GM21515 (cell line): ENCODE results near the gene BGLAP.

Experiments
- ATAC-seq: cut with Tn5 transposase; IDR thresholded peaks from one replicate; pipeline ENCODE4 v1.9.1; 2021; ENCODE audit not compliant: unreplicated experiment

Gene BGLAP

DNA sequence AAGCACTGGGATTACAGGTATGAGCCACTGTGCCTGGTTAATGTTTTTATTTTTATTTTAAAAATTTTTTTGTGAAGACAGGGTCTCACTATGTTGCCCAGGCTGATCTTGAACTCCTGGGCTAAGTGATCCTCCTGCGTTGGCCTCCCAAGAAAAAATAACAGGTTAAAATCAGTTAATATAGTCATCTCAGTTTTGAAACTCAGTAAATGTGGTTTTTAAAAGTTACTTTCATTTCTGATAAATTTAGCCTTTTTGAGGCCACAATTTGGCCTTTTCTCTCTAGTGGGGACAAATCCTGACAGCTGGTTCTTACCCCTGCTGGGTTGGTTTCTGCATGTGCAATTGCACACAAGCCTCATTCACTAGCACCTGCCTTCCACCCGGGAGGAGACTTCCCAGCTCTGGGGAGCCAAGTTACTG lies 15.9 kb upstream of the BGLAP start:
- peak; percentile 77 for ATAC-seq

DNA sequence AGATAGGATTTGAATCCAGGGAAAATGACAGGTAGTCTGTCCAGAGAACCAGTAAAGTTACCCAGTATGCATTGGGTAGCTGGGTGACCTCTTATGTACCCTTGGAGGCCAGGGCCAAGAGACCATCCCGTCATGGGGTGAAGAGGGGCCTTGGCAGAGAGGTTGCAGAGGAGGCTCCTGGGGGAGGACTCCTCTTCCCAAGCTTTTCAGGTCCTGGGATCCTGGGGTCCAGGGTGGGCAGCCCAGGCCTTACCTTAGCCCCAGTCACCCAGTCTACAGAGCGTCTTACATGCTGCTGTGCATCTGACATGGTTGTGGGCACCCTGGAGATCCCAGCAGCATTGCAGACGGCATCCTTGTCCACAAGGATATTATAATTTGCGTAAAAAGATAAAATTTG lies 15.2 kb upstream of the BGLAP start:
- ATAC-seq = no peak

DNA sequence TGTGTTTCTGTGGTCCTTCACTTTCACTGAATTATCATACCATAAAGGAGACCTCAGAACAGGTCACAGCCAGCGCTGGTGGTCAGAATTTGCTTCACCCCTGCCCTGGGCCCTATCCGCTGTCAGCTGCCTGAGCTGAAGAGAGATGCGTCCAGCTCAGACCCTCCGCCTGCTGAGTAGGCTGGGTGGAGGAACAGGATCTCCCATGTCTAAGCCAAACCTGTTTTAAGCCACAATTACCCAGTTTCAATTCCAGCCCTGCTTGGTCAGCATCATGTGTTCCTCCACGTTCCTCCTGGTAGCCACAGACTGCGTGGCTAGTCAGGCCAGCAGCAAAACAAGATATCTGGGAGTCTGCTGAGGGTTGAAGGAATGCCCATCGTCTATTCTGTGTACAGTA lies 13.5 kb upstream of the BGLAP start:
- no peak for ATAC-seq

DNA sequence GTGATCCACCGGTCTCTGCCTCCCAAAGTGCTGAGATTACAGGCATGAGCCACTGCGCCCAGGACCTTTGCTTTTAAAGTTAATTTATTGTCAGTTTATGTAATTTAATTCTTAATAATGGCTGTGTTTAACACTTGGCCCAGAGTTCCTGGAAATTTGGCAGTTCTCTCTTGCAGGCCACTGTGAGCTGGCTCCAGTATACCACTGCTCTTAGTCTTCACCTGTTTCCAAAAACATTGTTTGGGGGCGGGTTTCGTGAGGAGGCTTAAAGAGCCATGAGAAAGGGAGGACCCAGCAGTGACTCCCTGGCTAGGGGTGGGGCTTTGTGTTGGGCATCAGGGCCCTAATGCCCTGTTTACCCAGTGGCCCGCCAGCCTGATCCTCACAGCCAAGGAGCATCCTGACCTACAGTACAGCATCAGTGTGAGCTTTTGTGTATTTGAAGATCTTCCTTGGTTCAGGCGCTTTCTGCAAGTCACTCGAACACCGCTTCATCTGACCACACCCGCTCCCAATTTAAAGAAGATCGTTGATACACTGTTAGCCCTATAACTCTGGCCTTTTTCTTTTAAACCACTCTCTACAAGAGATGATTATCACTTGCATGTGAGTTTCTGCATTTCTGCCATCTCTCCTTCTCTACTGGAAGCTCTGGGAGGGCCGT lies 12.0 kb upstream of the BGLAP start:
- ATAC-seq = no peak

DNA sequence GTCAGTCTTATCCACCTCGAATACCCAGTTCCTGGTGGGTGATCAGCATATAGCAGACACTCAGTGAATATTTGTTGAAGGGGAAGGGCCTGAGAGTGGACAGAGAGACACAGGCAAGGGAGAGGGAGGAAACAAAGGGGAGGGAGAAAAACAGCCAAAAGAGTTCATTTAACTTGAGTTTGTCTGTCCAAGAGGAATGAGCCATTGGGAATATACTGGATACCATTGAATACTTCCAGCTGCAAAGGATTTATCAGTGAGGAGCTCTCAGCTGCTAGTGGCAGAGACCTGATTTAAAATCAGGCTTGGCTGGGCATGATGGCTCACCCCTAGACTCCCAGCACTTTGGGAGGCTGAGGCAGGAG lies 11.5 kb upstream of the BGLAP start:
- no peak for ATAC-seq

DNA sequence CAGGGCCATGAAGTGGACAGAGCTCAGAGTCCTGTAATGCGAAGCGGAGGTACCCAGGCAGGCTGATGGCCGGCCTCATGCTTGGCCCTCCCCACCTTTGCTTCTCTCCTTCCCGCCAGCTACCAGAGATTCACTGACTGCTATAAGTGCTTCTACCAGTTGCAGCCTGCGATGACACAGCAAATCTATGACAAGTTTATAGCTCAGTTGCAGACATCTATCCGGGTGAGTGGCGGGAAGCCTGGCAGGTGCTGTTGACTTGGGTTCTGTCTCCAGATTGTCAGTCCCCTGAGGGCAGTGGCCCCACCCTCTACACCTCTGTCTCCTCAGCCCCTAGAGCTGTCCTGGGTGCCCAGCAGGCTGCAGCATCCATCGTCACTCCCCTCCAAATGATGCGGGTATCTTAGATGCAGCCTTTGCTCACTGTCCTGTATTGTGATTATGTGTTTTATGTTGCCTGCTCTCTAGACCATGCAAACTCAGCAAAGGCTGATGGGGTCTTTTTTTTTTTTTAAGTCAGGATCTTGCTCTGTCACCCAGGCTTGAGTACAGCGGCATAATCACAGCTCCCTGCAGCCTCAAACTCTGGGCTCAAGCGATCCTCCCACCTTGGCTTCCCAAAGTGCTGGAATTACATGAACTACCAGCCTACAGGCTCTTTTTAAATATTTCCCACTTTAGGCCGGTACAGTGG lies 9.6 kb upstream of the BGLAP start:
- ATAC-seq = no peak

DNA sequence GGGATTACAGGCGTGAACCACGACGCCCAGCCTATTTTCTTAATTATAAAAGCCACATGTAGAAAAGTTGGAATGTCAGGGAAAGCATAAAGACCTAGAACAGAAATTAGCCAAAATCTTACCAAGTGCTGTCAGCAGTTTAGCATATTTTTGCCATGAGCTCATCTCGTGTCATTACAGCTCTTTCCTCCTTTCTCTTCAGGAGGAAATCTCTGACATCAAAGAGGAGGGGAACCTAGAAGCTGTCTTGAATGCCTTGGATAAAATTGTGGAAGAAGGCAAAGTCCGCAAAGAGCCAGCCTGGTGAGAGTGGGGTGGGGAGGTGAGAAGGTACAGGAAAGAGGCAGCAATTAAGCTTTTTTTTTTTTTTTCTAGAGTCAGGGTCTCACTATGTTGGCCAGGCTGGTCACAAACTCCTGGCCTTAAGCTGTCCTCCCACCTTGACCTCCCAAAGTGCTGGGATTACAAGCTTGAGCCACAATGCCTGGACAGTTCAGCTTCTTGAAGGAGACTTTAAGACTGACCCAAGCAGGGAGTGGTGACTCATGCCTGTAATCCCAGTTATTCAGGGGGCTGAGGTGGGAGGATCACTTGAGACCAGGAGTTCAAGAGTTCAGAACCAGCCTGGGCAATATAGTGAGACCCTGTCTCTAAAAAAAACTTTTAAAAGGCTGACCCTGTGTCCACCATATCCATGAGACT lies 8.4 kb upstream of the BGLAP start:
- no peak for ATAC-seq

DNA sequence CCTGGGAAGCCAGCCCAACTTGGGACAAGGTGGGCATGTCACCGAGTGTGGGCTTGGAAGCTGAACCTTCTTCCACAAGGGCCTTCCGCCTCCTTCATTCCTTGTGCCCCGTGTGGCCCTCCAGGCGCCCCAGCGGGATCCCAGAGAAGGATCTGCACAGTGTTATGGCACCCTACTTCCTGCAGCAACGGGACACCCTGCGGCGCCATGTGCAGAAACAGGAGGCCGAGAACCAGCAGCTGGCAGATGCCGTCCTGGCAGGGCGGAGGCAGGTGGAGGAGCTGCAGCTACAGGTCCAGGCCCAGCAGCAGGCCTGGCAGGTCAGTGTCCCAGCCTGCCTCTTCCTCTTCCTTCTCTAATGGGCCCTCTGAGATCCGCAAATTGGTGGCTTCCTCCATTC lies 5.8 kb upstream of the BGLAP start:
- no peak for ATAC-seq

DNA sequence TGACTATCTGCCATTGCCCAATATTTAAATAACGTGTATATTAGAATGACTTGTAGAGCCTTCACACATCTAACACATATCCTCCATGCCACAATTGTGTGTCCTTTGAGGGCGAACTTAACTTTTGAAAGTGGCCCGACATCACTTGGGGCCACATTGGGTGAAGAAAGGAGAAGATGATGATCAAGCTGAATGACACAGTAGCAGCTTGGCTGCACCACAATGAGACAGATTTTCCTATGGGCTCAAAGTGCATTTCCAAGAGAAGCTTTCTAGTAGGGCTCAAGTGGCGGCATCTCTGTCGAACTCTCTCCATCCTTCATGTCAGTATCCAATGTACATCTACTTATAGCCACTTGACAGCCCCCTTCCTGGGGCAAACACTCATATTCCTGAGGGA lies 3.7 kb upstream of the BGLAP start:
- ATAC-seq = no peak

DNA sequence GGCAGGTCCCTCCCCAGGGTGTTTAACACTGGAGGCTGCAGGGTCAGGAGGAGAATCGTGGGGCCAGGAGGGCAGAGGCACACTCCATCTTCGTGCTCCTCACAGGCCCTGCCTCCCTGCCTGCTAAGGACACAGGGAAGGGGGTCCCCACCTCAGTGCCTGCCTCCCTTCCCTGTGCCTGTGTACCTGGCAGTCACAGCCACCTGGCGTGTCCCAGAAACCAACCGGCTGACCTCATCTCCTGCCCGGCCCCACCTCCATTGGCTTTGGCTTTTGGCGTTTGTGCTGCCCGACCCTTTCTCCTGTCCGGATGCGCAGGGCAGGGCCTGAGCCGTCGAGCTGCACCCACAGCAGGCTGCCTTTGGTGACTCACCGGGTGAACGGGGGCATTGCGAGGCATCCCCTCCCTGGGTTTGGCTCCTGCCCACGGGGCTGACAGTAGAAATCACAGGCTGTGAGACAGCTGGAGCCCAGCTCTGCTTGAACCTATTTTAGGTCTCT lies 623 bp upstream of the BGLAP start:
- no peak for ATAC-seq

DNA sequence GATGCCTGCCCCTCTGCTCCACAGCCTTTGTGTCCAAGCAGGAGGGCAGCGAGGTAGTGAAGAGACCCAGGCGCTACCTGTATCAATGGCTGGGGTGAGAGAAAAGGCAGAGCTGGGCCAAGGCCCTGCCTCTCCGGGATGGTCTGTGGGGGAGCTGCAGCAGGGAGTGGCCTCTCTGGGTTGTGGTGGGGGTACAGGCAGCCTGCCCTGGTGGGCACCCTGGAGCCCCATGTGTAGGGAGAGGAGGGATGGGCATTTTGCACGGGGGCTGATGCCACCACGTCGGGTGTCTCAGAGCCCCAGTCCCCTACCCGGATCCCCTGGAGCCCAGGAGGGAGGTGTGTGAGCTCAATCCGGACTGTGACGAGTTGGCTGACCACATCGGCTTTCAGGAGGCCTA lies 754 bp downstream of the BGLAP start:
- no peak for ATAC-seq

DNA sequence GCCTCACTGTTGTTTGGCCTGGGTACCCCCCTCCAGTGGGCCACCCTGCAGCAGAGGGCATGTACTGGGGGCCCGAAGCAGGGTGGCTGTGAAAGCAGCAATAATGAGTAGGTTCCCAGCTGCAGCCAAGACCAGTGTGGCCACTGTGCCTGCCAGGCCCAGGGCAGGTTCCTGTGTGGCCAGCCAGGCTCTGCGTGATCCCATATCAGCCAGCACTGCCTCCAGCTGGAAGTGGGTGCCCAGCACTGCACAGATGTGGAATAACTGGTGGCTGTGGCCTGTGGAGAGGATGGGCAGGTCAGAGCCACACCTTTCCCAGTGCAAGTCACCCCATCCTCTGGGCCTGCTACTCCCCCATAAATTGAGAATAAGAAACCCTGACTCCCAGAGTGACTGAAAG lies 2.1 kb downstream of the BGLAP start:
- ATAC-seq = no peak

DNA sequence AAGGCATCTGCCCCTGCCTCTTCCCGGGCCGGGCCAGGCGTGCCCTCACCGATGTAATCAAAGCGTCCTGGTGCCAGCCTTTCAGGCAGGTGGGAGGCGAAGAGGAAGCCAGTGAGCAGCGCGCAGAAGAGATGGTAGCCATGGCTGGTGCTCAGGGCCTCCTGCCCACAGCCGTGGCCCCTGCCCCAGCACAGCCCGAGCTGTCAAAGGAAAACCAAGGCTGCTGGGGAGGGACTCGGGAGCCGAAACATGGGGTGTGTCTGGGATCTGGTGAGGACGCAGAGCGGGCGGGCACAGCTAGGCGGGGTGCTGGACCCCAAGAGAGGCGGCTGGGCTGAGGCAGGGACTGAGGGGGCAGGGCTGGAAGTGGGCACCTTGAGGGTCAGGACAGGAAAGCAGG lies 2.7 kb downstream of the BGLAP start:
- no peak for ATAC-seq

DNA sequence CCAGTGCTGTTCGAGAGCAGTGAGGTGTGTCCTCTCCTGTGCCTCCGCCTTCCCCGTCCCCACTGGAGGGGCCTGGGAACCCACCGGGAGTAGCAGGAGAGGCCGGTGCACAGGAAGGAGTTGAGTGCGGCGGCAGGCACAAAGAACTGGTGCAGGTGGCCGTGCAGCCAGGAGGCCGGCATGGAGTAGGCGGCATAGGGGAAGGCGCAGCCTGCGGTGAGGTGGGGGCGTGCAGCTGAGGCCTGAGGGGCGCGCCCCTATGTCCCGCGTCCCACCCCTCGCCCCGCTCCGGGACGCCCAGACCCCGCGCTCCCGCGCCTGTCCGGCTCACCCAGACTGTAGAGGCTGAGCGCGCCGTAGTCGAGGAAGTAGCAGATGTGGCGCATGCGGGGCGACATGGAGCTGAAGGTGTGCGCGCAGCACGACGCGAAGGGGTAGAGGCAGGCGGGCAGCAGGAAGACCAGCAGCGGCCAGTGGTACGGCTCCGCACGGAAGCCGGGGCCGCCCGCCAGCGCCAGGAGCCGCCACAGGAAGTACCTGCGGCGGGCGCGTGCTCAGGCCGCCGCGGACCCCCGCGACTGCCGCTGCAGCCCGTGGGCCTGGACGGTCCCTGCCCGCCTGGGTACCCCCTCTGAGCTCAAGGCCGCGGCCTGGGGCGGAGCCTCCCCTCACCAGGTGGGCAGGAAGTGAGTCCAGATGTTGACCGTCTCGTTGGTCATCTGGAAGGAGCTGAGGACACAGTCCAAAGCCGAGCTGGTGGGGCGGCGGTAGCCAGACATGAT lies 3.7 kb downstream of the BGLAP start:
- no peak for ATAC-seq

DNA sequence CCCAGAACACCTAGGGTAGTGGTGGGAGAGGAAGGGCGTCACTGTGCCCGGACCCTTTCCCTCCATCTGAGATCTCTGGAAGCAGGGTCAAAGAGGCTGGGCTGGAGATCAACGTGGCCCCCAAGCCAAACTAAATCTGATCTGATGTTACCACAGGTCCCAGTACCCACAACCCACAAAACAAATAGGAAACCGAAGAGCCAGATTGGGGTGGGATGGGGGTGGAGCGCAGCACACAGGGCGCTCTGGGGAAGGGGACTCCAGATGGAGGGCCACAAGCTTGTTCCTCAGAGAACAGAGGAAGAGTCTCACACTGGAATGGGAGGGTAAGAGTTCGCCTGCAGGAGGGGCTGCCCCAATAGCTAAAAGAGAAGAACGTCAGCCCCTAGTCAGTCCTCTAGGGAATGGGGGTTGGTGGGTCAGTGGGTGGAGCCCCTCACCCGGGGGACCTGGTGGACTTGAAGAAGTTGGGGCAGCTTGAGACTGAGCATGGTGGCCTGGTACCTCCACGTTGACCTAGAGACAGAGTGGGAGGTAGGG lies 4.3 kb downstream of the BGLAP start:
- ATAC-seq = no peak

DNA sequence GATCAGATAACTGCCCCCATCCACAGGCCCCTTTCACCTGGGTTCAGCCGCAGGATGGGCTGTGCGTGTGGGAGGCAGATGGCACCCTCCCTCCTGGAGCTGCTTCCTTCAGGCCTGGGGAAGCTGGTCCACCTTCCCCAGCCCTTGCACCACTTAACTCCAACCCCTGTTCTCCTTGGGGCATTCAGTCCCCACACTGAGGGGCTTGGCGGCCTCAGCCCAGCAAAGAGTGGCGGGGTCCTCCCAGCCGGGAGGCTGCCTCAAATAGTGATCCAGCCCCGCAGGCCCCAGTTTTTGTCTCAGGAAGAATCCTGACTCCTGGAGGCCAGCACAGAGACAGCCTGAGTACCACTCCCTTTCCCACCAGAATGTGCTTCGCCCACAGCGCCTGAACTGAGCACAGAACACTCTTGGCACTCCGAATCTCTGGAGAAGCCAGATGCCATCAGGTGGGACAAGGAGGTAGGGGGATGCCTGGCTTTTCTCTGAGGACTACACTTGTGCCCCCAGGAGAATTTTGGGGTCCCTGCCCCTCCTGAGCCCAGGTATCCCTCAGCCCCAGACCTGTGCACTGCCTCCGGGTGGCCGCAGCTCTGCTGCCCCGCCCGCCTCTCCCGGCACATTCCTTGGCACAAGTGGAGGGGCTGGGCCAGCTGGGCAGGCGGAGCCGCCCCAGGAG lies 4.9 kb downstream of the BGLAP start:
- no peak for ATAC-seq

DNA sequence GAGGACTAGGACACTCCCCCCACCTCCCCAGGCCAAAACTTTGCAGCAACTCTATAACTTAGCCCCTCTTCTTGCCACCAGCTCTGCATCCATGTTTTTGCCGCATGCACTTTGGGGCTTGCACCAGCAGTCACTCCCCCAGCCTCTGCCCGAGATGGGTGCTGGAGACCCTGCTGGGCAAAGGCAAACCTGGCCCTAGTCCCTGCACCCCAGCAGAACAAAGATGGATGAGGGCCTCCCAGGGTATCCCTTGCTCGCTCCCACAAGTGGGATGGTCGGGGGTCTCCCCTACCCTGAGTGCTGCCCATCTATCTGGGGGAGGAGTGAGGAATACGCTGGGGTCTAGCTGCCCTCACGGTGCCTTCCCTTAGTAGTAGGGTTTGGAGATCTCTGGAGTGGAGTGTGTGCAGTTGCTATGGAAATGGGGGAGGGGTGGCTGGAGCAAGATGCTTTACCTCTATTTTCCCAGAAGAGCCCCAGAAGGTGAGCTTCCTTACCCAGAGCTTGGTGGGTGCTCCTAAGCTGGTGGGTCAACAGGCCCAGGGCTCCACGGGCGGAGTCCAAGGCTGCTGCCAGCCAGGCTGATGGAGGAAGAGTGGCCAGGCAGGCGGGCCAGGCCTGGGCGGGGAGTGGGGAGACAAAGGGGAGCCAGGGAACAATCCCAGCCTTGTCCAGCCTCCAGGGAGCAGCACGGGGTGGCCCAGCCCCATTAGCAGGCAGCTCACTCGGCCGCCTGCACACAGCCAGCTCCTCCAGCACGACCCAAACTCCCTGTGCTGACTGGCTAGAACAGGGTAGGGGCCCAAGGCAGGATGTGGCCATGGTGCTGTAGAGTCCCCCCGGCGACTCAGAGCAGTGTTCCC lies 5.7 kb downstream of the BGLAP start, which contains the start of gene PAQR6:
TSS of gene PAQR6 (minus strand) at position 597 of the 863 bp plus-strand sequence. CDS start 1,325 bp downstream, outside the sequence.
- ATAC-seq = no peak

DNA sequence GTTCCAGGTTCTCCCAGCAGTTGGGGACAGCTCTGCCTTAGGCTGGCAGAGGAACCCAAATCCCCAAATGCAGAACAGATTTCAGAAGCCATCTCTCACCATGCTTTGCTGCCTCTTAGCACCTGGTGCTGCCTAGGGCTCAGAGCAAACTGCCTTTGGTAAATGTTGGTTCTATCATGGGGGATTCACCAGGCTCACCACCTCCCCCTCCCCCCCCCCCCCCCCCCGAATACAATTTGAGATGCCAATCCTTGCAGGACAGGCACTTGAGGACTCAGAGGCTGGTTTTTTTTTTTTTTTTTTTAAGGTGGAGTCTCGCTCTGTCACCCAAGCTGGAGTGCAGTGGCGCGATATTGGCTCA lies 6.3 kb downstream of the BGLAP start:
- no peak for ATAC-seq

DNA sequence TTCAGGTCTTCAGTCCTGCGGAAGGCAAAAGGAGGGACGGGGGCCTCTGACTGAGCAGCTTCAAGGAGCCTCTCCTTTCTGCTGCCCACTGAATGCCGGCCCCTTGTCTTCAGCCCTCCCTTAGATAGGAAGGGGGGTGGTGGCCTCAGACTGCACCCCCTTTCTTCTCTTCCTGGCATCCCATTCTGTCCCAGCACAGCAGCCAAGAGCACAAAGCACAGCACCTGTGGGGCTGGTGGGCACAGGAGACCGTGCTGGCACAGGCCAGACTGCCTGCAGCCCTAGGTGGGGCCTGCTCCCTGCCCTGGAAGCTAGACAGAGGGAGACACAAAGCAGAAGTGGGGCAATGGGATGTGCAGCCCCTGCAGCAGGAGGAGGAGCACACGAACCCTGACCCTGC lies 7.6 kb downstream of the BGLAP start:
- no peak for ATAC-seq

DNA sequence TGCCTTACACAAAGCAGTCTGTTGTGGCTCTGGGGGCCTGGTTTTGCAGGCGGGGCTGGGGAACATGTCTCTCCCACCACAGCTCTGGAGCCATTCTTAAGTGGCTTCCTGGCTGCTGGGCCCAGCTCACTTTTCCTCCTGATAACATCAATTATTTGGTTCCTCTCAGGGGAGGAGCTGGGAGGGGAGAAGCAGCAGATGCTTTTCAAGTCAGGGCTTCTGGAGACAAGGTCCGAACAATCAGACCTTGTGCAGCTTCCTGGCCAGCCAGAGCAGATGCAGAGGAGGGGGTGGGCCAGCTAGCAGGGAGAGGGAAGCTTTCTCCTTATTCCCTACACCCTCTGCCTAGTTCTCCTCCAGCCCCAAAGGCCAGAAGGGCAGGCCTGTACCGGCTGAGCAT lies 9.5 kb downstream of the BGLAP start:
- no peak for ATAC-seq
